ENCODE measurements around the gene ERP29.

ERP29 gene

GRCh38 chr12:112046003-112046402 is 32.8 kb downstream of the ERP29 start:
- DNase-seq = no peak

- DNase-seq = no peak
These were observed 36.1 kb downstream of the ERP29 start for GRCh38 chr12:112049351-112049750.

- no peak for DNase-seq
These were observed 47.9 kb downstream of the ERP29 start for GRCh38 chr12:112061137-112061536.

- DNase-seq = no peak
These were observed 50.0 kb downstream of the ERP29 start for GRCh38 chr12:112063273-112063672.

GRCh38 chr12:112066566-112066965 is 53.3 kb downstream of the ERP29 start:
- no peak for DNase-seq

Measured in NCI-H1417 (cell line).